Kidney capillary endothelial cell (primary cell): Measurements from ENCODE around the gene MYLK3.
"Not testable (repeated sequence)": the region's sequence is repeated elsewhere in the genome, so short reads cannot be mapped to it uniquely, and the experiment has no call there.

Experiments used
- DNase-seq: peaks from one replicate; pipeline ENCODE4 v3.0.0-alpha.2; 2018; ENCODE audit warnings: low spot score

MYLK3 gene

DNA sequence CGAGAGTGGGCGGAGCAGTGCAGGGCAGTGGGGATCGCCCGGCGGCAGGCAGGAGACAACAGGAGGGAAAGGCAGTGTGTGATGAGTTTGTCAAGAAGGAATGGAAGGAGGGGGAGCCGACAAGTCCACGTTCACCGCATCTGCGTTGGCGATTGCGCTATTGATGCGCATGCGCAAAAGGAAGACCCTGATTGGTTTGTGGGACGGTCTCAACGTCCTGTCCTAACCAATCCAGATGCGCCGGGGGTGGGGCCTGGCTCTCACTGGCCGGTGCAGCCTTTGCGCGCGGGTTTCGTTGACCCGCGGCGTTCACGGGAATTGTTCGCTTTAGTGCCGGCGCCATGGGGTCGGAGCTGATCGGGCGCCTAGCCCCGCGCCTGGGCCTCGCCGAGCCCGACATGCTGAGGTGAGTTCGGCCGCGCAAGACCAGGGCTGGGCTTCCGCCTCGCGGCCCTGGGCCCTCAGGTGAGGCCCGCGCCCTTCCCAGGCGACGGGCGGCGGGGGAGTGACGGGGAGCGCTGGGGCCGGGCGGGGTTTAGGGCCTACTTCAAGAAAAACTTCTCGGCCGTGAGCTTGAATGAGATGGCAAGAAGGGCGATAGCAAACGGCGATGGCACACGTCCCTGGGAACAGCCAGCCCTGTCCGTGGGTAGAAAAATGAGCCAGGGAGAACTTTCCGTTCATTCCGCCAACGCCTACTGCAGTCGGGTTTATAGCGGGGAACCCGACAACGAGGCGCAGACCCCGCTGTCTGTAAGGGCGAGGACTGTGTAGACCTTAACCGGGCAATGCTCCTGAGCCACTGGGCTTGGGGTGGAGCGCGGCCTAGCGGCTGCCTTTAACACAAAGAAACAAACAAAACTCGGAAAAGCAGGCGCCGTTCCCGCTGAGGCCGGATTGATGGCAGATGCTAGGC lies 58.5 kb downstream of the MYLK3 start, which contains the start of gene ORC6:
Gene ORC6, plus strand, starts transcription at position 295 of the 916 bp plus-strand sequence. Its CDS starts 47 bp downstream, at position 342.
- peak; percentile 92 for DNase-seq

DNA sequence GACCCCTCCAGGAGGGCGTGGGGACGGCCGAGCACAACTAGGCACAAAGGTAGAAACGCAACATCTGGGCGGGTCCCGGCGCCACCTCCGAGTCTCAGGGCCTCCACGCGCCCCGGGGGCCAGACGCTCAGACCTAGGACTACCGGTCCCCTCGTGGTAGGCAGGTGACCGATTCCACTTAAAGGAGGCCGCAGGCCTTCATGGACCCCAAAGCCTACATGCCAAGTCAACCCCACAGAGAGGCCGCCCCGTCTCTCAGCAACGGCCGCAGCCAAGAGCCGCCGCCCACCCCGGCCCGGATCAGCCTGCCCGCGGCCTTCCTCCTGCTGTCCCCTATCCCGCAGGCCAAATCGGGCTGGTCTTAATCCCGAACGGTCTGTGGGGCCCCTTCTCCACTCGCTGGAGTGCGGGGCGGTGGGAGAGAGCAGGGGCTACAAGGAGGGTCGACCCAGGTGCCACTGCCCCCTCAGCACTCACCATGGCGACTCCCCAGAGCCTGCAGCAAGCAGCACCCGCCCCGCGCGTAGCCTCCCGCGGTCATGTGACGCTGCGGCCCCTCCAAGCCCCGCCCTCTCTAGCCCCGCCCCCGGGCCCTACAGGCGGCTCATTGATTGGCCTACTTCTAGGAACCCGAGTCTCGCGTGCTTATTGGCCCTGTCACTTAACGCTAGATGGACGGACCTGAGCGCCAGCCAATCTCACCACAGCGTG lies 59.3 kb downstream of the MYLK3 start, which contains the start of gene VPS35:
Gene VPS35, minus strand, starts transcription at position 525 of the 711 bp plus-strand sequence. Its CDS starts 45 bp downstream, at position 480.
- peak; percentile 98 for DNase-seq

DNA sequence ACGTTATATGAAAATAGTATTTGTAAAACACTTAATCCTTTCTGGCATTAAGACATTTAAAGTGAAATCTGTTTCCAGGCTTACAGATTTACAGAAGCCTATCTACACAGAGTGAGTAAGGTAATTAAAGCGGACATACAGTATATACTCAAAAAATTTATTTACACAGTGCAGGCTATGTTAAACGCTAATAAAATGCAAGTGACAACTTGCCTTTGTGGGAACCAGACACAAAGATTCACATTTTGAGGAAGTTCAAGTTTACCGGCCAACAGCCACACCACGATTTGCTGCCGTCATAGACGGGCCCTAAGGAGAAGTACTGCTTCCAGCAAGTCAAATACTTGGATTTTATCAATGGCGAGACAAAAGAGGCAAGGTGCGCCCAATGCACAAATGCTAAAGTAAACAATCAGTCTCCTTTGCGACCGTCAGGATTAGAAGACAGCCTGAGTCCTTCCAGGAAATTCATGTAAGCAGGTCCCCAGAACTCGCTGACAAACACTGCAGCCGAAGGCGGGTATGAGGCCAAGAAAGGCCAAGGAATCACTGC lies 60.0 kb downstream of the MYLK3 start:
- no peak for DNase-seq

DNA sequence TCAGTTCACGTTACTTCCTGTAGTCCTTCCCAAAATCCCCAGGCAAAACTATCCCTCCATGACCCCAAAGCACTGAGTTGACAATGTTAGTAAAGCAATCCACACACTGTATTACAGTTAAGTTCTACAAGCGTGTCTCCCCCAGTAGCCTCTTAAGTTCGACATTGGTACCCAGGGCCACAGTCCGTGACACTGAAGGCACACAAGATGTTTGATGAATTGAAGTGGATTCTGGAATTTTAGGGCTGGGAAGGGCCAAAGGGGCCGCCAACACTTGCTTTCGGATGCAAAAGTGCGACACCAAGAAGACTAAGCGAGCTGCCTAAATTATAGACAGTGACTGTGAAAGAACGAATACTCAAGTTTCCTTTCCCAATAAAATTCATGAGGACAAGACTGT lies 60.7 kb downstream of the MYLK3 start:
- DNase-seq = no peak

DNA sequence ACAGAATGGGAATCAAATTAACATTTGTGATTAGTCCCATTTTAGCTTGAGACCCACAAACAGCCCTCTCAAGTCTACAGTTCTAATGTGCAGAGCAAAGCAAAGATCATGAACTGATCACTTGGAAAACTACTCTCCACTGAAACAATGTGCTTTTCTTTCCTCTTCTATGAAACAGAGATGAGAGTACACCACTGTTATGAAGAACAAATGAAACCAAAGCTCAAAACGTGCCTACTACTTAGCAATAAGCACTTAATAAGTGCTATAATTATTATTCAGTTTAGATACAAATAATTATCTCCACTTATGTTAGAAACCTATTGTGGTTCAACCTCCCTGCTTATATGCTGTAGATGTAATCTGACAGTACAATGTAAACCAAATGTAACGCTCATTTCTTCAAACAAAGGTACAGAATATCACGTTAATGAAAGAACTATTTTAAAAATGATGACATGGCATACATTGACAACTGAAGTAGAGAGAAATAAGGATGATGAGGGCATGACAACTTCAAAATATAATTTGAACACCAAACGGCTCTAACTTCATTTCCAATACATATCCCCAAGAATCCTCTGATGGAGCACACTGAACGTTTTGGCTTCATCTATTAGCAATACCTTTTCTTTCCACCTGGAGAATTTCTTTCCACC lies 61.2 kb downstream of the MYLK3 start:
- no peak for DNase-seq

DNA sequence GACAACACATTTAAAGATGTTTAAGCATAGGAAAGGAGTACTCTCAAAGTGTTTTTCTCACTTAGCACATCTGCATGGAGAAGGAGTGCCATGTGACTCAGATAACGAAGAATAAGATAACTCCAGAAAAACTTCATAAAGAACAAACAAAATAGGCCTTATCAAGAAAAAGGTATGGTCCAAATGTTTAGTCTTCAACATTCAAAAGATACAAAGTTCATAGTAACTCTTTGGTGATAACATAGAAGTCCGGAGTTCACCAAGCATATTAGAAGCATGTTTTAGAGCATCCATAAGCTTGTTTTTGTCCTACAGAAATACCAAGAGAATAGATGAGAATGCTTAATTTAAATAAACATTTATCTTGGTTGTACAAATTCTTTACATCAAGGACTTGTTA lies 66.3 kb downstream of the MYLK3 start:
- DNase-seq = not testable (repeated sequence)

DNA sequence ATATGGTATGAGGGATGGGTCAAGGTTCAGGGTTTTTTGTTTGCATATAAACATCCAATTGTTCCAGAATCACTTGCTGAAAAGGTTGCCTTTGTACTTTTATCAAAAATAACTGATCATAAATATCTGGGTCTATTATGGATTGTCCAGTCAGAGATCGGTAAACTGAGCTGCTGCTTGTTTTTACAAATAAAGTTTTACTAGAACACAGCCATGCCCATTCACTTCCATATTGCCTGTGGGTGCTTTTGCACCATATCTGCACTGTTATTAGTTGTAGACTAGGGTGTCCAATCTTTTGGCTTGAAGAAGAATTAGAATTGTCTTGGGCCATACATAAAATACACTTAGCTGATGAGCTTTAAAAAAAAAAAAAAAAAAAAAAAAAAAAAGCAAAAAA lies 70.2 kb downstream of the MYLK3 start:
- DNase-seq = not testable (repeated sequence)

DNA sequence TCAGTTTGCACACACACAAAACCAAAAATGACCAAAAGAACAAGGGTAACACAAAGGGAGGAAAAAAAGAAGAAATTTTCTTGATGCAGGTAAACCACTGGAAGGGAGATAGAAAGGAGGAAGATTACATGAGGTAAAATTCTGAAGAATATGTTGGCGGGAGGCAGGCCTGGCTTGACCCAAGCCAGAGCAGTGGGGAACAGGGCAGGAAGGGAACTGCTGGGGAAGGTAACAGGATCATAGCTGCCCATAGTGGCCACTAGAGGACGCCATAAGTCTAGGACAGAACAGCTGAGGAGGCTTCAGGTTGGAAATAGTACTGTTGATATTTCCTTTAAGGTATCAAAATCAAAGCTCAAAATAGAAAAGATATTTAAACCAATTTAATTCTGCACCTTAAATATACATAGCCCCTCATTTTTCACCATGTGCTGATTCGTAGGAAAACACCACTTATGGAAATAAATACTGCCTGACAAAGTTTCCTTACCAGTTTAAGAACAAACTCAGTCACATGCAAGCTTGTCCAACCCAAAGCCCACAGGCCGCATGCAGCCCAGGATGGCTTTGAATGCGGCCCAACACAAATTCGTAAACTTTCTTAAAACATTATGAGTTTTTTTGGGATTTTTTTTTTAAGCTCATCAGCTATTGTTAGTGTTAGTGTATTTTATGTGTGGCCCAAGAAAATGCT lies 74.7 kb downstream of the MYLK3 start:
- DNase-seq = peak; percentile 63

DNA sequence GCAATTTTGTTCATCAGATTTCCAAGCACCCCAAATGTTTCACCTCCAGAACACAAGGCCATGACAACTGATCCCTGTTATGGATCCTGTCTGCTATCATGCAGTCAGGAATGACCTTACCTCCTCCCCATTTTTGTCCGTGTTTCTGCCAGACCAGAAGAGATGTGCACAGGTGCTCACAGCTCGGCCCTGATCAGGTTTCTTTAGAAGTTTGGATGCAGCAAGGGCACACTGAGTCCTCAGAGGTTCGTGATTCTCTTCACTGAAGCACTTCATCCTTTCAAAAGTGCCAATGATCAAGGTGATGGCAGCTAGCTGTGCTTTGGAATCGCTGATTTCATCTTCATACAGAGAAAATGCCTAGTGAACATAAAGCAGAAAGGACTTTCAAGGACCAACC lies 86.0 kb downstream of the MYLK3 start:
- DNase-seq = no peak

DNA sequence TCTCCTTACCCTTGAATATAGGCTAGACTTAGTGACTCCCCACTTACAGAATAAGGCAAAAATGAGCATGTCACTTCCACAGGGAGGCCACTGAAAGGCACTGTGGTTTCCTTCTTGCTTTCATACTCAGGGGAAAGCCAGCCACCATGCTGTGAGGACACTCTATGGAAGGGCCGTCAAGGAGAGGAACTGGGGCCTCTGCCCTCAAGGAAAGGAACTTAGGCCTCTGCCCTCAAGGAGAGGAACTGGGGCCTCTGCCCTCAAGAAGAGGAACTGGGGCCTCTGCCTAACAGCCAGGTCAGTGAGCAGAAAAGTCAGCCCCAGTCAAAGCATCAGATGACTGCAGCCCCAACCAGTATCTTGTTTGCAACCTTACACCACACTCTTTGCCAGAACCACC lies 89.2 kb downstream of the MYLK3 start:
- DNase-seq = no peak
